Activated CD4-positive, CD25-positive, alpha-beta regulatory T cell treated with anti-CD3 and anti-CD28 coated beads, Interleukin-2, amount 50 U/mL, for 16 hours (primary cell): Measurements from ENCODE around the gene TM4SF5.

Experiments used
- DNase-seq: peaks from one replicate; pipeline ENCODE4 v3.0.0-alpha.2; 2020; ENCODE audit warnings: low read depth, low spot score

Gene TM4SF5

GRCh38 chr17:4771519-4772234 is at the start of gene TM4SF5:
TSS of gene TM4SF5 (plus strand) at chr17:4771886. CDS start at chr17:4771923, 37 bp downstream.
- no peak for DNase-seq

- DNase-seq, result no peak
These were observed 48.9 kb upstream of the TM4SF5 start for GRCh38 chr17:4722678-4723240.

- DNase-seq, result no peak
These were observed 47.0 kb upstream of the TM4SF5 start for GRCh38 chr17:4724650-4725049.

- no peak for DNase-seq
These were observed 45.9 kb upstream of the TM4SF5 start for GRCh38 chr17:4725646-4726310.

- DNase-seq, result no peak
These were observed 43.6 kb upstream of the TM4SF5 start for GRCh38 chr17:4728124-4728523.

GRCh38 chr17:4733073-4733531 is 38.6 kb upstream of the TM4SF5 start:
- no peak for DNase-seq

- no peak for DNase-seq
These were observed 36.7 kb upstream of the TM4SF5 start for GRCh38 chr17:4734857-4735475.

- no peak for DNase-seq
These were observed 35.6 kb upstream of the TM4SF5 start for GRCh38 chr17:4735876-4736651.

GRCh38 chr17:4738136-4739121 is 33.3 kb upstream of the TM4SF5 start:
- DNase-seq, result no peak

- DNase-seq, result no peak
These were observed 32.3 kb upstream of the TM4SF5 start, which contains the start of the genes CXCL16 and ZMYND15 for GRCh38 chr17:4739122-4740024. TSS of gene CXCL16 (minus strand) at chr17:4739928. CDS start at chr17:4739339, 589 bp downstream. TSS of gene ZMYND15 (plus strand) at chr17:4739833. CDS start at chr17:4740549, 716 bp downstream.

- DNase-seq, result no peak
These were observed 31.7 kb upstream of the TM4SF5 start for GRCh38 chr17:4740025-4740351.

- no peak for DNase-seq
These were observed 31.1 kb upstream of the TM4SF5 start for GRCh38 chr17:4740584-4740983.

GRCh38 chr17:4741544-4741943 is 30.1 kb upstream of the TM4SF5 start:
- DNase-seq, result no peak

- DNase-seq, result no peak
These were observed 29.6 kb upstream of the TM4SF5 start for GRCh38 chr17:4742133-4742532.

- DNase-seq, result no peak
These were observed 29.1 kb upstream of the TM4SF5 start for GRCh38 chr17:4742629-4743028.

- DNase-seq, result no peak
These were observed 28.5 kb upstream of the TM4SF5 start for GRCh38 chr17:4743216-4743615.

GRCh38 chr17:4743898-4744297 is 27.8 kb upstream of the TM4SF5 start:
- DNase-seq, result no peak

GRCh38 chr17:4744999-4745969 is 26.4 kb upstream of the TM4SF5 start:
- DNase-seq, result no peak
